Measurements from ENCODE around the gene STX5. TPM values are rescaled to one million over a fixed set of nuclear protein-coding genes. Genes with fewer than 3 reads are reported as not detected.
A peak's percentile ranks its signal among the peaks of the same experiment; 100 is the strongest.
"Not testable (repeated sequence)": the region's sequence is repeated elsewhere in the genome, so short reads cannot be mapped to it uniquely, and the experiment has no call there.

STX5 gene
- total and polyA plus RNA-seq, 8 donors: 18.6 to 31.2 (median 26.9) TPM

DNA sequence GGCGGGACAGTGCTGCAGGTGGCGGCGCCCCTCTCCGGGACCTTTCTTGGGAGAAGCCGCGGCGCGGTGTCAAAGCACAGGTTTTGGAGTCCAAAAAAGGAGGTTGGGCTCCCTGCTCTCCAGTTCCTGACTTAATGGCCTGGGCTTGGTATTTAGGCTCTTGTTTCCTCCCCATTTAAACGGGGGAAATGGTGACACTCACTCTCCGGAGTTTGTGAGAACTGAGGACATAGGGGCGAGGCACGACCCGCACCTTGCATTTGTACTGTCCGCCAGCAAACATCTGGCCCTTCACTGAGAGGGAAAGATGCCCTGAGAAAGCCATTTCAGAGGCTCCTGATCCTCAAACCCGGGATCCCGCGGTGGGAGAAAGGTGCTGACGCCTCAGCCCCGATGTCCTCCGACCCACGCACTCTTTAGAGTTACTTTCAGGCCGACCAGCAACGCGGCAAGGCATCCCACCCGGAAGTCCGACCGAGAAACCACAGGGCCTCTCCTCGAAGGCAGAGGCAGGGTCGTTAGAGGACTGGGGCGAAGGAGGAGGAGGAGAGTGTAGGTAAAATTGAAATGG lies 10.4 kb upstream of the STX5 start:
- Histone ChIP-seq H3K36me3 (no peaks in the 10 kb centered on the region), H3K27ac (peak overlapping the region; percentile 93 to 99 (median 98)), H3K9me3 (no peaks in the 10 kb centered on the region), H3K4me1 (peaks cover 6 to 13% (median 7%) of the 10 kb centered on the region in 3 donors), H3K27me3 (no peaks in the 10 kb centered on the region), H3K4me3 (peak overlapping the region; percentile 7 to 54 (median 33))
- ATAC-seq: peak in 3 of 4 donors; percentile 1 to 2 (median 2)
- peak in 4 of 6 donors; percentile 40 to 68 (median 54) for DNase-seq
- intact Hi-C loops (cut with DNase I): no loop called here
- WGBS, 2 donors: 20 to 22% methylated on average over 30 of the region's 30 CpGs
- TF ChIP-seq, protein P1, sequence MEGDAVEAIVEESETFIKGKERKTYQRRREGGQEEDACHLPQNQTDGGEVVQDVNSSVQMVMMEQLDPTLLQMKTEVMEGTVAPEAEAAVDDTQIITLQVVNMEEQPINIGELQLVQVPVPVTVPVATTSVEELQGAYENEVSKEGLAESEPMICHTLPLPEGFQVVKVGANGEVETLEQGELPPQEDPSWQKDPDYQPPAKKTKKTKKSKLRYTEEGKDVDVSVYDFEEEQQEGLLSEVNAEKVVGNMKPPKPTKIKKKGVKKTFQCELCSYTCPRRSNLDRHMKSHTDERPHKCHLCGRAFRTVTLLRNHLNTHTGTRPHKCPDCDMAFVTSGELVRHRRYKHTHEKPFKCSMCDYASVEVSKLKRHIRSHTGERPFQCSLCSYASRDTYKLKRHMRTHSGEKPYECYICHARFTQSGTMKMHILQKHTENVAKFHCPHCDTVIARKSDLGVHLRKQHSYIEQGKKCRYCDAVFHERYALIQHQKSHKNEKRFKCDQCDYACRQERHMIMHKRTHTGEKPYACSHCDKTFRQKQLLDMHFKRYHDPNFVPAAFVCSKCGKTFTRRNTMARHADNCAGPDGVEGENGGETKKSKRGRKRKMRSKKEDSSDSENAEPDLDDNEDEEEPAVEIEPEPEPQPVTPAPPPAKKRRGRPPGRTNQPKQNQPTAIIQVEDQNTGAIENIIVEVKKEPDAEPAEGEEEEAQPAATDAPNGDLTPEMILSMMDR (IDR thresholded peaks at IDR 0.05): no peak
- FAIRE-seq: no peak

DNA sequence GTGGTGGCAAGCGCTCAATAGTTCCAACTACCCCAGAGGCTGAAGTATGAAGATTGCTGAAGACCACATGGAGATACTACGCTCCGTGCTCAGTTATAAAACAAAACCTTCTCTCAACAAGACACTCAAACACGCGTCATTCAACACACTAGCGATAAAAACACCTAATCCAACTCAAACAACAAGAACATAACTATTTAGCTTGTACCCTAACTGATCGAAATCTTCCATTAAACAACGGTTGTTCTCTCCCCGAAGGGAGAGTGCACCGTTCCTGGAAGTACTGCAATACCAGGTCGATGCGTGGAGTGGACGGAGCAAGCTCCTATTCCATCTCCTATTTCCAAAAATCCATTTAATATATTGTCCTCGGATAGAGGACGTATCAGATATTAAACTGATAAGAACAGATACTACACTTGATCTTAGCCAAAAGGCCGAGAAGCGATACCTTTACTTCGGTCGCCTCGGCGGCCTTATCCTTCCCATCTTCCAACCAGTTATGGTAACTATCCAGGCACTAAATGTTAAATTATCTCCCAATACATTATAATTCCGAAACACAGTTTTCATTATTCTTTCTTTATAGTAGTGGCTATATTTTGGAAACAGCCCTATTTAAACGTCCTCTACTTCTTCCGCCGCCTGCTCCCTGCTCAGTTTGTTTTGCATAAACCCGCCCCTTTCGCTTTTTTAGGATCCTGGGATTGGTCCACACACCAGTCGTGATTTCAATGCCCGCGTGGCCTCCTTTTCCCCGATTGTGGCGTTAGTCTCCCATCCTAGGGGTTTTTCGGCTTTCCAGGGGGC lies 9.7 kb upstream of the STX5 start:
- ATAC-seq: peak; percentile 60 to 78 (median 73)

GRCh38 chr11:62840721-62841360 lies 9.0 kb upstream of the STX5 start:
- Histone ChIP-seq H3K4me3 (peak overlapping the region in 3 of 4 donors; percentile 79 to 95 (median 82)), H3K4me1 (peaks cover 6 to 13% (median 7%) of the 10 kb centered on the region in 3 donors), H3K27ac (peak overlapping the region; percentile 92 to 99 (median 98))
- H3K36me3 ChIP-seq; H3K9me3 ChIP-seq; H3K27me3 ChIP-seq; intact Hi-C loops (cut with DNase I); FAIRE-seq: not testable (repeated sequence)
- 0 to 1% methylated on average over 41 of the region's 41 CpGs for WGBS, 2 donors
- ATAC-seq (peak; percentile 19 to 44 (median 26)), DNase-seq (peak; percentile 55 to 78 (median 68))

More for the DNA sequence above, 9.7 kb upstream of the STX5 start:
- Histone ChIP-seq H3K36me3 (no peaks in the 10 kb centered on the region), H3K4me1 (peaks cover 6 to 13% (median 7%) of the 10 kb centered on the region in 3 donors), H3K27me3 (no peaks in the 10 kb centered on the region), H3K4me3 (peak overlapping the region; percentile 7 to 95 (median 80)), H3K9me3 (no peaks in the 10 kb centered on the region), H3K27ac (peak overlapping the region; percentile 93 to 99 (median 98))
- FAIRE-seq (peak; percentile 99), DNase-seq (peak; percentile 76 to 90 (median 84))
- intact Hi-C loops (cut with DNase I): no loop called here
- 0% methylated on average over 33 of the region's 33 CpGs for WGBS, 2 donors
- TF ChIP-seq, protein P1 (IDR thresholded peaks at IDR 0.05): no peak

DNA sequence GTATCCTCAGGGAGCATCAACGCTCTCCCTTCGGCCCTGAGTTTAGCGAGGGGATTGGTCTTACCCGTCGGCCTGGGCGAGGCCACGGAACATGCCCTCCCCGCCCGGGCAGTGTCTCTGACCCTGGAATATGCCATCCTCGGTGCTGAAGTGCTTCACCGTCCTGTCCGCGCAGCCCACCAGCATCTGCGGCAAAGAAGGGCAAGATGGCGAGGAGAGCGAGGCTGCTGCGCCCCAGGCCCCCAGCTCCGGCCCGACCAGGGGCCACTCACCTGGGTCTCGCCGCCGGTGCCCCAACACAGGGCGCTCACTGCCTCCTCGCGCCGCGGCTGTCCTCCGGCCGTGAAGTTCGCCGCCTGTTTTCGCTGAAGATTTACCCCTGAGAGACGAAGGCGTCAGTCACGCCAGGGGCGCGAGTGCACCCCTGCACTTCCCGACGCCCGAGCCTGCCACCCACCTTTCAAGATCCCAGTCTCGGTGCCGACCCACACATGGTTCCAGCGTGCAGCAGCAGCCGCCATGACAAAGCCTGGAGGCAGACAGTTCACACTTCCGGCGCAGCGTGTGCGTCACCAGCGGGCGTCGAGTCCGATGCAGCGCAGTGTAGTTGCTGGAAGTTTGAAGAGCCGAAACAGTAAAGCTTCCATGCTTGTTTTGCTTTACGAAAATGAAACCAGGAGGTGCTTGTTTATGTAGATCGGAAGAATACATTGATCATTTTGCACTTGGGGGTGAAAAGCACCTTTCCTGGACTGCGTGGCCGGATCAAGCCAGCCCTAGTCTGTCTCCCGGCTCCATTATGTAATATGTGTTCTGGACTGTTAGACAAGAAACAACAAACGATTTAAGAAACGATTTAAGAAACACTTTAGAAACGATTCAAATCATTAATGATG lies 7.4 kb upstream of the STX5 start, which contains the start of gene WDR74:
Gene WDR74, minus strand, starts transcription at position 541 of the 896 bp plus-strand sequence. Its CDS starts 20 bp downstream, at position 521.
- TF ChIP-seq, protein P1 (IDR thresholded peaks at IDR 0.05): no peak
- peak within 1 kb of the TSS; percentile 79 to 98 (median 88) for H3K4me3 ChIP-seq

More for the DNA sequence above, 7.4 kb upstream of the STX5 start, which contains the start of gene WDR74:
- intact Hi-C loops (cut with DNase I): no loop called here
- H3K27ac ChIP-seq: peak within 1 kb of the TSS; percentile 92 to 99 (median 98)
- H3K4me1 ChIP-seq: peaks cover 6 to 13% (median 7%) of the 10 kb centered on the region in 3 donors
- H3K27me3 ChIP-seq: no peaks in the 10 kb centered on the region
- ATAC-seq (peak; percentile 71 to 81 (median 77)), FAIRE-seq (no peak), DNase-seq (peak; percentile 89 to 95 (median 92))
- H3K9me3 ChIP-seq: no peaks in the 10 kb centered on the region
- peaks cover 0 to 14% (median 0%) of the 10 kb centered on the region in 3 donors for H3K36me3 ChIP-seq
- WGBS, 2 donors: 0 to 1% methylated on average over 62 of the region's 62 CpGs

All from pancreas (tissue), 10 donors.